NCI-H2029 (cell line): Measurements from ENCODE around the gene USP3.
"Not testable (repeated sequence)": the region's sequence is repeated elsewhere in the genome, so short reads cannot be mapped to it uniquely, and the experiment has no call there.

Experiments
- DNase-seq: peaks from one replicate; lab custom pipeline; 2025; lab: John Stamatoyannopoulos, UW

Gene USP3

DNA sequence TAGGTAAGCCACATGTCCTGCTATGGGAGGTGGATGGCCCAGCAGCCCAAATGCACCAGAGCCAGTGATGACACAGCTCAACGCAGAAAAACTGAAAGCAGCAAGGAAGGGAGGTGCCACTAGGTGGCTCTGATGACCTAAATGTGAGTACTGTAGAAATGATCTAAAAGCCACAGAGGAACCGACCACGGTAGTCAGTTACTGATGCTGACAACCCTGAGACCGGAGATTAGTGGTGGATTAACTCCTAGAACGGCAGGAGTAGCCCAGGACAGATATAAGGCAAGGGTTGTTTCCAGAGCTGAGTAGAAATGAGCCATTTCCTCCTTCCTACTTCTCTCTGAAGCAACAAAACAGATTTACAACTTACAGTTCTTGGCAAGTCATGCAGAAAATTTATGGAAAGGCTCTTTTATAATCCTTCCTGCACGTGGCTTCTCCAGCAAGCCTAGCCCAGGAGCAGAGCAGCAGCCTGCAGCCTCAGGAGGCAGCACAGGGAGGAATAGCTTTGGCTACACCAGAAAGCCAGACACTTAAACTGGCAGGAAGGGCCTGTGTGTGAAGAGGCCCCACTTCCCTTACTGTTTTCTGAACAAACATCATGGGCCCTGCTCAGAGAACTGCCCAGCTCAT is 105.9 kb downstream of the USP3 start:
- DNase-seq, result peak; percentile 12

DNA sequence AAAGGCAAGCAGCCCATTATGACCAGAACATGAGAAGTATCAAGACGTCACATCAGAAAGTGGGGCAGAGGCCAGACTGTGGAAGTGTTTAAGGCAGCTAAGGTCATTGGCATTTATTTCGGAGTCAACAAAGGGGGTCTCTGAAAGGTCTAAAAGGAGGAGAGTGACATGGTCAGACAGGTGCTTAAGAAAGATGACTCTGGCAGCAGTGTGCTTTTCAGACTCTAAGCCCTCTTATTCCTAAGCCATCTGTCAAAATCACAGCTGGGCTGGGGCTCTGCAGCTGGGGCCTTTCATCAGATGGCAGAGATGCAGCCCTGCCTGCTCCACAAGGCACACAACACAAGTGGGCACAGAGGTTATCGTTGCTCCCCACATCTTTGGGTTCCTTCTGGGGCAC is 106.8 kb downstream of the USP3 start:
- no peak for DNase-seq

DNA sequence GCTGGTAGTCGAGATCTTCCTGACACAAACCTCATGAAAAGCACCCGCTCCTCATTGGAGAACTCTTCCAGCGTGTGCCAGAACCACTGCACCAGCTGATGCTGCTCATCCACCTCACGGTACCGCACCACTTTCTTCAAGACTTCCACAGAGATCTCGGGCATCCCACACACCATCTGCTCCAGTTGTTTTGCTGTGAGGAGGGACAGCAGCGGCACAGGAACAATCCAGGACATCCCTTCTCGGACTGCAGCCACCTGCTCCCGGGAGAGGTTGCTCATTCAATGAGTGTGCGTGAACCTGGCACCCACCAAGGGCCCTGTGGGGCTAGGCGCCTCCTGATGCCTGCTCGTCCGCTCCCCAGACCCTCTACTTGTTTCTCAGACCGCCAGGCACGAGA is 107.9 kb downstream of the USP3 start:
- DNase-seq, result no peak

DNA sequence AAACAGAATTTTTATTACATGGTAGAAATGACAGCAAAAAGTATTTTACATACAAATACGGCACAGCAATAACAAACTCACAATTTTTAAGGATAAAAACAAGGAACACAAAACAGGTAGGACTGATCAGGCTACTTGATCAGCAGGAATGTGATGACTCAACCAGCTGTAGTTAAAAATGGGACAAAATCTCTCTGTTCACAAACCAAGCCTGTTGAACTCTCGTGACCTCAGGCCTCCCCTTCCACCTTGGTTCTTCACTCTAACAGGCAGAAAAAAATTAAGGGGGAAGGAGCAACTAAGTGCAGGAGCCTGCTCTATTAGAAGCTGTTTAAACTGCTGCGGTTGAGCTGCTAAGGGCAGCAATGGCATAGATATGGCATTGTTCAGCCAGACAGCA is 111.5 kb downstream of the USP3 start:
- no peak for DNase-seq

DNA sequence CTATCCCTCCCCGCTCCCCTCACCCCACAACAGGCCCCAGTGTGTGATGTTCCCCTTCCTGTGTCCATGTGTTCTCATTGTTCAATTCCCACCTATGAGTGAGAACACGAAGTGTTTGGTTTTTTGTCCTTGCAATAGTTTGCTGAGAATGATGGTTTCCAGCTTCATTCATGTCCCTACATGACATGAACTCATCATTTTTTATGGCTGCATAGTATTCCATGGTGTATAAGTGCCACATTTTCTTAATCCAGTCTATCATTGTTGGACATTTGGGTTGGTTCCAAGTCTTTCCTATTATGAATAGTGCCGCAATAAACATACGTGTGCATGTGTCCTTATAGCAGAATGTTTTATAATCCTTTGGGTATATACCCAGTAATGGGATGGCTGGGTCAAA is 112.8 kb downstream of the USP3 start:
- not testable (repeated sequence) for DNase-seq

DNA sequence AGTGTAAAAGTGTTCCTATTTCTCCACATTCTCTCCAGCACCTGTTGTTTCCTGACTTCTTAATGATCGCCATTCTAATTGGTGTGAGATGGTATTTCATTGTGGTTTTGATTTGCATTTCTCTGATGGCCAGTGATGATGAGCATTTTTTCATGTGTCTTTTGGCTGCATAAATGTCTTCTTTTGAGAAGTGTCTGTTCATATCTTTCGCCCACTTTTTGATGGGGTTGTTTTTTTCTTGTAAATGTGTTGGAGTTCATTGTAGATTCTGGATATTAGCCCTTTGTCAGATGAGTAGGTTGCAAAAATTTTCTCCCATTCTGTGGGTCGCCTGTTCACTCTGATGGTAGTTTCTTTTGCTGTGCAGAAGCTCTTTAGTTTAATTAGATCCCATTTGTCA is 113.2 kb downstream of the USP3 start:
- not testable (repeated sequence) for DNase-seq

DNA sequence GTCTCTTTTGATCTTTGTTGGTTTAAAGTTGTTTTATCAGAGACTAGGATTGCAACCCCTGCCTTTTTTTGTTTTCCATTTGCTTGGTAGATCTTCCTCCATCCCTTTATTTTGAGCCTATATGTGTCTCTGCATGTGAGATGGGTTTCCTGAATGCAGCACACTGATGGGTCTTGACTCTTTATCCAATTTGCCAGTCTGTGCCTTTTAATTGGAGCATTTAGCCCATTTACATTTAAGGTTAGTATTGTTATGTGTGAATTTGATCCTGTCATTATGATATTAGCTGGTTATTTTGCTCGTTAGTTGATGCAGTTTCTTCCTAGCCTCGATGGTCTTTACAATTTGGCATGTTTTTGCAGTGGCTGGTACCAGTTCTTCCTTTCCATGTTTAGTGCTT is 116.4 kb downstream of the USP3 start:
- DNase-seq, result not testable (repeated sequence)

DNA sequence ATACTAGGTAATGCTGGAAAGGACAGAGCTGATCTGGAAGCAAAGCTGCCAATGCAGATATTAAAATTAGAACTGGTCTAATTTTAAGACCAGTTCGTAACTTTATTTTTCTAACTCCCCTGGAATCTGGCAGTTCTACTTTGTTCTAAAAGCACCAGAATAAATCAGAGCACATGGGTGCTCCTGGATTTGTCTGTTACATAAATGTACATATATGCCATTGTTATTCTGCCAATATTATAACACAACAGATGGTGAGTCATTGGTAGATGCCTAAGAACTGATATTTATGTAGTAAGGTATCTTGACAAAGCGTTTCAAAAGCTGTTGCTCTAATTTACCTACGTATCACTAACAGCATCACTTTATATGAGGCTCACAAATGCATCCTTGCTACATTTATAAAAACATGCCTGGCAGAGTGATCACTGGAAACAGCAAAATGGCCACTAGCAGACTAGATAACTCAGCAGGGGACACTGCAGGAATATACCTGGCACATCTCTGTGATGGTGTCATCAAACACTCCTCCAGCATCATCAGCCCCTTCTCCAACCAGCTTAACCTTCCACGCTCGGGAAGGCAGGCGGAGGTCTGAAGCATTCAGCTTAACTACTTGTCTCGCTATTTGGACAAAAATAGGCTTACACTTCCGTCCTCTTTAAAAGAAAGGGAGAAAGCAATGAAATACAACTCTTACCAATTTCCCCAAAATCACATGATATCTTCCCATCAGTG is 119.0 kb downstream of the USP3 start:
- no peak for DNase-seq

DNA sequence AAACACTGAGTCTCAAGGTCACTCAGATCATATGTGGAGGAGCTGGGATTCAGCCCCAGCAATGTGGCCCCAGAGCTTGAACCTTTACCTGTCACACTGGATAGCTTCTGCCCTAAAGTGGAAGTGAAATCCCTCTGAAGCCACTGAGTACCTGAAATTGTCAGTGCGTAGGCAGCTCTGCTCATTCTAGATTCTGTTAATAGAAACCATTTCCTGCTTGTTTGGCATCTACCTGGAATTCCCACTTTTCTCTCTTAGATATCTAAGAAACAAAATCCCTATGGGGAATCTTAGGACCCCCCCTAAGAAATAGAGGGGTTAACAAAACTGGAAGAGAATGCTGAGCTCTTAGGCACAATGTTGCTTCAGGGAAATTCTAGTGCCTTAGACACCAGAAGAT is 122.6 kb downstream of the USP3 start:
- no peak for DNase-seq

DNA sequence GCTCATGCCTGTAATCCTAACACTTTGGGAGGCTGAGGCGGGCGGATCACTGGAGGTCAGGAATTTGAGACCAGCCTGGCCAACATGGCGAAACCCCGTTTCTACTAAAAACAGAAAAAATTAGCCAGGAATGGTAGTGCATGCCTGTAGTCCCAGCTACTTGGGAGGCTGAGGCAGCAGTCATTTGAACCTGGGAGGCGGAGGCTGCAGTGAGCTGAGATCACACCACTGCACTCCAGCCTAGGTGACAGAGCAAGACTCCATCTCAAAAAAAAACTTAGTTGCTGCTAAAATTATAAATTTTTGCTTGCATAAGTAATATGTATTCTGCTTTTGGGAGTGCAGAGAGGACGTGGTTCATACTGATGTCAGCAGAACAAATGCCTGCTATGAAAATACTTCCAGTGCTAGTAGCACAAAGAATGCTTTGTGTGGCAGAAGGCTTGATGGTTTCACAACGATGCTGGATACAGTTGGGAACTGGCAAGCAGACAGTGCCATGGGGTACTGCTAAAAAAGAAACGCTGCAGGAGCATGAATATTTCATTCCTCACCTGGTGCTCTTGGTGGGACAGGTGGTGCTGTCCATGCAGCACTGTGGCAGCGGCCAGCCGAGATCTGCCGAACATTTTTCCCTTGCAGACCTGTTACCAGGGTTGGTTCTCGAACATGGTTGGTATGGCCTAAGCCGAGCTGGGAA is 123.9 kb downstream of the USP3 start:
- DNase-seq, result no peak

DNA sequence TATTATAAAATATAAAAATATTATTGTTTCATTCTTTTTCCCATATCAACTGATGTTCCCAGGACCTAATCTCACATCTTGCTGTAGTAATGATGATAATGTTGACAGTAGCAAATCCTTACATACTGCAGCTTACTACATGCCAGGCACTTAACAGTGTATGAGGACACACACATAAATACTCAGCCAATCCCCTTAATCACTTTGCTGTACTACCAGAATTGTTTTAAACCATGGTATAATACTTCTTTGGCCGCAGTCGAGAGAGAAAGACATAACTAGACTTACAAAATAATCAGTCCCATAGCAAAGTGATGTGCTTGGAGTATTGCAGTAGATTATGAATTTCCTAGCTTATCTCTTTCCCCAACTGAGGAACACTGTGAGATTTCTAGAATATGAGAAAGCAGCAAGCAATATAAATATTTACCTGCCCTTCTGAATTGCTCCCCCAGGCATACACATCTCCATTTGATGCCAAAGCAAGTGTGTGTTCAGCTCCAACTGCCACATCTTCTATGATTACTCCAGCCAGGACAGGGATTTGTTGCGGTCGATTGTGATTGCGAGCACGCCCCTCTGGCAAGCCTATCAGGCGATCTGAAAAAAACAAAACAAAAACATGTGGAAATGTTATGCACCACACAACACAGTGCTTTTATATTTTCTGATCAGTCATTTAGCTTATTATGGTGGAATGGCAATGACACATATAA is 125.8 kb downstream of the USP3 start:
- no peak for DNase-seq

DNA sequence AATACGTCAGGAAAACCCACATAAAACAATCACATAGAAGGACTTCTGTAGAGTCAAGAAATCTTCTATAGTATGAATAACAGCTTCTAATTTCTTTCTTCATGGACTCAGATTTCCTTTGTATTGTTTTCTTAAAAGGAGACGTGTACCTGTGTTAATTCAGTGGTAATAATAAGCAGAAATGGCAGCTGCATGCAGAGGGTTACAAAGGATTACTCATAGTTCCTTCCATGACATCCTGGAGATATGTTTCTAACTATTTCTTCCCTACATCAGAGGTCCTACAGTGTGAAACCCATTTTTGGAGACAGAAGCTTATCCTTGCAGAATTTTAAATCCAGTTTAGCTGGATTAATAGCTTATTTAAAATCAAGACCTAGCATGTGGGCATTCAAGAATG is 128.9 kb downstream of the USP3 start:
- no peak for DNase-seq

DNA sequence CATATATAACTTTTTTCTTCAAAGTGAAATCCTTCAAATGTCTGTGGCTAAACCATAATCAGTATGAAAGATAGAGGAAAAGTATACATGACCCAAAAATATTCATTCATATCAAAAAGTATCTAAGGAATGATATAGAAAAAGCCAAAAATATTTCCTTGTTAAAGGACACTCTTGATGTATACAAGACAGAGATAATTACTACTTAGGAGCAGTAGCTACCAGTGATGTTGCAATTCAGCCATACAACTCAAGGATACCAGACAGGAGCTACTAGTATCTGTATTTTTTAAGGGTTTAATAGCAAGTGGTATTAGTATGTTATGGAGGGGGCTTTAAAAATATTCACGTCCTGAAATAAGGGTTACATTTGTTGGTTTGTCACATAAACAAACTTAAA is 129.8 kb downstream of the USP3 start:
- DNase-seq, result no peak

DNA sequence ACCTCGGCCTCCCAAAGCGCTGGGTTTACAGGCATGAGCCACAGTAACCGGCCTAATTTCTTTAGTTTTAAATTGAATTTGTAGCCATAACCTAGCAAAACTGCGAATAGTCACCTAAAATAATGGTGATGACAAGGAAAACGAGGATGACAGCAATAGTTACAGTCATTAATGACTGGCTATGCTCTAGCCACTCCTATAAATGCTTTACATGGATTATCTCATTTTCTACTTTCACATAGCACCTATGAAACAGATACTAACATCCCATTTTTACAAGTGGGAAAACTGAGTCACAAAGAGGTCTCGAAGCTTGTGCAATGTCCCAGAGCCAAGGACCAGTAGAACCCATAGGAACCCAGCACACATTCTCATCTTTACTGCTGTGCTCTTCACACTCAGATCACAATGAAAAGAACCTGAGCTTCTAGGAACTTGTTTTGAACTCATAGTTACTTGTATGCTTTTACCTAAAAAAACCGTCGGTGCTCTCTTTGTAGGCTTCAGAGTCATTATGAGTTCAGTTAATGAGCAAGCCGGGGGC is 132.2 kb downstream of the USP3 start:
- DNase-seq, result no peak

DNA sequence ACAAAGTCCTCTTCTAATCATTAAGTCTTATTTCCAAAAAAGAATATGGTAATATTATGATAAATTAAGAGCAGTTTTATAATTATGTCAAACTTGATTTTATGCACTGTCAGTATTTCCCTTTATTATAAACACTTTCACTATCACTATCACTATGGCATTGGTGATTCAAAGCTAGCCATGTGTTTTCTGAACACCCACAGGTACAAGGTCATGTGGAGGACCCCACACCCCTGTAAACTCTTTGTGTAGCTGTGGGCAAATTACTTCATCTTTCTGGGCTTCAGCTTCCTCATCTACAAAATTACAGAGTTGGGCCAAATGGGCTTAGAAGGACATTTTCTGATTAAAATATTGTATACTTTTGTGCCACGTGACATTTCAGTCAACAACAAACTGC is 134.4 kb downstream of the USP3 start:
- DNase-seq, result no peak

DNA sequence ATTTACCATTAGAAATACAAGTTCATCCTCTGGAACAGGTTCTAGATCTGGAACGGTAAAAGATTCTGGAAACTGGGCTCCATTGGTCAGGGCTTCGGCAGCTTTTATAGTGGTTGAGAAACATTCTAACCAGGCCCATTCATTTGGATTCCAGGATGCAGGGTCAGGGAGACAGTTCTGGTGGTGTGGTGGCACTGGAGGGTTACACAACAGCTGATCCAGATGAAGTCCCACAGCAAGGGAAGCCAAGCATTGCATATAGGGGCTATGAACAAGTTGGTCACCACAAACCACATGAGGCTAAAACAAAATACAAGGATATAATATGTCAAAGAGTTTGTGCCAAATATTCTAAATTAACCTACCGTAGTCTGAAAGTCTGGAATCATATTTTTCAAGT is 135.8 kb downstream of the USP3 start:
- DNase-seq, result no peak
